Brain microvascular endothelial cell (primary cell): Measurements from ENCODE around the gene SERINC5.
A peak's percentile ranks its signal among the peaks of the same experiment; 100 is the strongest.

Source experiments
- DNase-seq: peaks from one replicate; pipeline ENCODE4 v3.0.0-alpha.2; 2020
- H3K27ac ChIP-seq: fragments of 250-450 bp; sonication (Bioruptor Pico); 2 replicates; pipeline ENCODE4 v1.5.1; 2020; ENCODE audit warnings: mild to moderate bottlenecking, moderate library complexity
- H3K27me3 ChIP-seq: fragments of 250-450 bp; sonication (Bioruptor Pico); replicated peaks from 2 replicates; pipeline ENCODE4 v1.5.1; 2020; ENCODE audit warnings: mild to moderate bottlenecking
- H3K36me3 ChIP-seq: fragments of 250-450 bp; sonication (Bioruptor Pico); replicated peaks from 2 replicates; pipeline ENCODE4 v1.5.1; 2020; ENCODE audit warnings: mild to moderate bottlenecking
- H3K4me3 ChIP-seq: 2 replicates; pipeline ENCODE4 v1.5.1; 2011; ENCODE audit warnings: low read depth, mild to moderate bottlenecking, control low read depth, low read length, moderate library complexity
- in situ Hi-C: cut with HindIII; loops from 2 replicates; pipeline ENCODE4 v1.10.0; 2017; ENCODE audit warnings: low sequenced_read_pairs, low pct_ligation_motif_present
- TF ChIP-seq, protein P1 (sequence below): IDR thresholded peaks from 2 replicates; pipeline ENCODE4 v1.5.1; 2011; ENCODE audit warnings: low read depth, mild to moderate bottlenecking, moderate library complexity, low read length, control low read depth, inconsistent platforms; ENCODE audit errors: missing control alignments

SERINC5 gene

DNA sequence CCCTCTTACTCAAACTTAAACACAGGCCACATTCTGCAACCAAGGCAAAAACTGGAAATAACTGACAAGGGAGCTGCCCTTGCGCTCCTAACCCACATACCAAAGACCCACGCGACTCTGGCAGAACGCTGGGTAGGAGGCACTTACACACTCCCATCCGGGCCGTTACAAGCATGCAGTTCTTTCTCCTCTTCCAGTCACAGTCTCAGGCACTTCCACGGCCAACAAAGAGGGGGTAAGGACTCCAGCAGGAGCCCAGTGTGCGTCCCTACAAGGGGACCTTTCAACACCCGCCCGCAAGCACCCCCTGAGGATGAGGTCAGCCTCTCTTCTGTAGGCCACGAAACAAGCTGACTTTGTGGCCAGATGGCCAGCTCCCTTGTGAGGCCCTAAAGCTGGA is 57.4 kb downstream of the SERINC5 start:
- TF ChIP-seq, protein P1, sequence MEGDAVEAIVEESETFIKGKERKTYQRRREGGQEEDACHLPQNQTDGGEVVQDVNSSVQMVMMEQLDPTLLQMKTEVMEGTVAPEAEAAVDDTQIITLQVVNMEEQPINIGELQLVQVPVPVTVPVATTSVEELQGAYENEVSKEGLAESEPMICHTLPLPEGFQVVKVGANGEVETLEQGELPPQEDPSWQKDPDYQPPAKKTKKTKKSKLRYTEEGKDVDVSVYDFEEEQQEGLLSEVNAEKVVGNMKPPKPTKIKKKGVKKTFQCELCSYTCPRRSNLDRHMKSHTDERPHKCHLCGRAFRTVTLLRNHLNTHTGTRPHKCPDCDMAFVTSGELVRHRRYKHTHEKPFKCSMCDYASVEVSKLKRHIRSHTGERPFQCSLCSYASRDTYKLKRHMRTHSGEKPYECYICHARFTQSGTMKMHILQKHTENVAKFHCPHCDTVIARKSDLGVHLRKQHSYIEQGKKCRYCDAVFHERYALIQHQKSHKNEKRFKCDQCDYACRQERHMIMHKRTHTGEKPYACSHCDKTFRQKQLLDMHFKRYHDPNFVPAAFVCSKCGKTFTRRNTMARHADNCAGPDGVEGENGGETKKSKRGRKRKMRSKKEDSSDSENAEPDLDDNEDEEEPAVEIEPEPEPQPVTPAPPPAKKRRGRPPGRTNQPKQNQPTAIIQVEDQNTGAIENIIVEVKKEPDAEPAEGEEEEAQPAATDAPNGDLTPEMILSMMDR = no peak
- H3K36me3 ChIP-seq = no peaks in the 10 kb centered on the region
- no peak for DNase-seq
- no peak overlapping the region for H3K4me3 ChIP-seq
- H3K27me3 ChIP-seq = no peaks in the 10 kb centered on the region
- in situ Hi-C loops = no loop called here
- H3K27ac ChIP-seq = no peak overlapping the region

DNA sequence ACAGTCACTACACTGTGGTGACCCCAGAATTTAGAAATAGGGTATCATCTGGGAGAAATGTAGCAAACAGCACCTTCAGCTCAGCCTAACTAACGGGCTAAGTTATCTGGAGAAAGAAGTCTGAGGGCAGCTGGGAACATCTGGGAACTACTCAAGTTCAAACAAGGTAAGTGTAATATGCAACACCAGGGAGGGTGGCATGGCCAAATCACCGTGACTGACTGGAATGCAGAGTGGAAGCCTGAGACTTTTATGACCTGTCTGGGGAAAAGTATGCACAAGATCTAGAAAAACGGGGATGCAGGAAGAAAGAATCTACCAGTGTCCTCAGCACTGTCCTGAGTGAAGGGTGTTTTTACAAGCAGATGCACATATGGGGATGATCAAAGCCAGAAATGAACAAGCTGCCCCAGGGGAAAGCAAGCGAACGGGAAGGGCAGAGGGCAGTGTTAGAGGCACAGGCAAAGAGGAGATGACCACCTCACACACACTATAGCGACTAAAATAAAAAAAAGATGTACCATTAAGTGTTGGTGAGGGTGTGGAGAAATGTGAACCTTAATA is 59.9 kb downstream of the SERINC5 start:
- no peaks in the 10 kb centered on the region for H3K36me3 ChIP-seq
- in situ Hi-C loops = no loop called here
- no peaks in the 10 kb centered on the region for H3K27me3 ChIP-seq
- H3K4me3 ChIP-seq = no peak overlapping the region
- TF ChIP-seq, protein P1 = no peak
- H3K27ac ChIP-seq = no peak overlapping the region
- no peak for DNase-seq

DNA sequence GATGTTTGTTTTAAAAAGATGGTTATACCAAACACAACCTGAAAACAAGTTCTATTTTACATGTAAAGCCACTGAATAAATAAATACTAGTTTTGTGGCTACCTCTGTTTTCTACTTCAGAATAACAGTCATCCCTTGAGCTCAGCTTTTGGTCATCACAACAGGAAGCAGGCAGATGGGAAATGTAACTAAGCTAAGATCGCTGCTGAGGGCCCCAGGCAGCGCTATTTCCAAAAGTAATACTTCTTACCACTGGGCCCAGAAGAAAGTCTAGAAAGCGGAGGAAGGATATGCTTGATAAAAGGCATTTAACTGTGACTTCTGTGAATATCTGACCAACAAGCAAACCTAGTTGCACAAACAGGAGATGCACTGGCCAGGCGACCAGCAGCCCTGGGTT is 61.4 kb downstream of the SERINC5 start:
- no peaks in the 10 kb centered on the region for H3K36me3 ChIP-seq
- TF ChIP-seq, protein P1 = no peak
- no peaks in the 10 kb centered on the region for H3K27me3 ChIP-seq
- no peak overlapping the region for H3K4me3 ChIP-seq
- in situ Hi-C loops = no loop called here
- H3K27ac ChIP-seq = no peak overlapping the region
- no peak for DNase-seq

DNA sequence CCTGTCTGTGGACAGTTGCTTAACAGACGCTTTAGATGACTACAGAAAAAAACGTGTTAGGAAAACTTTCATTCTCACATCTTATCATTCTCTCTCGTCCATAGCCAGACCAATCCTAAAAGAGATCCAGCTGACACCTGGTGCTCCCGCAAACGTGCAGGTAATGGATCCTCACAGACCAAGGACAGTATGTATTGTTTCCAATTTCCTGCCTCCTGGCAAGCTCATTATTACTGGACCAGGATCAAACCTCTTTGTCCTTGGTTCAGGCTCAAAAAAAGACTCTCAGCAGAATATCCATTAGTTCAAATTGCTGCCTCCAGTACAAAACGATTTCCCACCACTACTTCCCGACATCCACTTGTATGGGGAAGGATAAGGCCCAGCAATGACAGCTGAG is 62.4 kb downstream of the SERINC5 start:
- H3K4me3 ChIP-seq = no peak overlapping the region

DNA sequence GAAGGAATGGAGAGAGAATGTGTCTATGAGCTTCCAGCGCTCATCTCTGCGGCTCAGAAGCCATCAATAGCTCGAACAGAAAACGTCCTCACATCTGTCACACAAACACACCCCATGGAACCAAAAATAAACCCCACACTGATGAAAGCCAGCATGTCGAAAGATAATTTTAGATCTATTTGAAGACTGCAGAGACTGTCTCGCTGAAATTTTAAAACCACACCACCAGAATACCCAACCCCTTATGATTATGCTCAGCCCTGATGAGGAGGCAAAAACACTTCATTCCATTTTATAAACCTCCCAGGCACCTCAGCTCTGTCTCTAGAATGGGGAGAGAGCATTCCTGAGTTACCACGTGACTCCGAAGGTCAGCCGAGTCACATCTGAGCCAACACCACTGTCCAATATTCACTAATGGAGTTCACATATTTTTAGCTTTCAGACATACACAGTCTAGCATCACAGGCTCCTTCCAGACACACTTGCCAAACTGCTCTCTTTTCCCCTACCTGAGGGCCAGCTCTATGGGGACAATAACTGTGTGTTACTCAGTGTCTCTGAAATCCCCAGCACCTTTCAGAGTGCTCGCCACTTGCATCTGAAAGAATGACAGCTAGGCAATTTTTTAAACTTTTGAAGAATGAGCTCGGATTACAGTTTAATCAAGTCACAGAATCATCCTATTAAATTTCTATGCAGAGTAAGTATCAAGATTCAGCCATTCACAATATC is 63.2 kb downstream of the SERINC5 start:
- in situ Hi-C loops = no loop called here
- H3K36me3 ChIP-seq = no peaks in the 10 kb centered on the region
- no peak overlapping the region for H3K27ac ChIP-seq
- no peak overlapping the region for H3K4me3 ChIP-seq
- TF ChIP-seq, protein P1 = no peak
- H3K27me3 ChIP-seq = no peaks in the 10 kb centered on the region
- peak; percentile 40 for DNase-seq

More for the DNA sequence above, 62.4 kb downstream of the SERINC5 start:
- TF ChIP-seq, protein P1 = no peak
- no peak for DNase-seq
- Histone ChIP-seq H3K27me3 (no peaks in the 10 kb centered on the region), H3K27ac (no peak overlapping the region), H3K36me3 (no peaks in the 10 kb centered on the region)
- in situ Hi-C loops = no loop called here
